H9 (cell line): ENCODE data around the gene ARHGAP26. TPM values are rescaled to one million over a fixed set of nuclear protein-coding genes. Genes with fewer than 3 reads are reported as not detected.

Experiments used
- DNase-seq: peaks from one replicate; pipeline ENCODE4 v3.0.0-alpha.2; 2017
- H2AFZ ChIP-seq: one replicate; pipeline ENCODE4 v1.6.1; 2013; ENCODE audit warnings: mild to moderate bottlenecking, low read length, control low read depth, moderate library complexity
- H2AK5ac ChIP-seq: 2 replicates; pipeline ENCODE4 v1.6.1; 2013; ENCODE audit warnings: low read length, control low read depth, mixed read lengths; ENCODE audit not compliant: insufficient read length
- H2BK120ac ChIP-seq: one replicate; pipeline ENCODE4 v1.6.1; 2013; ENCODE audit warnings: low read depth, mild to moderate bottlenecking, low read length, control low read depth, inconsistent platforms; ENCODE audit not compliant: poor library complexity, severe bottlenecking
- H2BK12ac ChIP-seq: 2 replicates; pipeline ENCODE4 v1.6.1; 2013; ENCODE audit warnings: low read length, control low read depth, mixed read lengths, low read depth; ENCODE audit not compliant: insufficient read length
- H2BK15ac ChIP-seq: 2 replicates; pipeline ENCODE4 v1.6.1; 2013; ENCODE audit warnings: low read depth, low read length, control low read depth
- H2BK20ac ChIP-seq: one replicate; pipeline ENCODE4 v1.6.1; 2013; ENCODE audit warnings: low read depth, mild to moderate bottlenecking, low read length, control low read depth, inconsistent platforms; ENCODE audit not compliant: poor library complexity, severe bottlenecking
- H2BK5ac ChIP-seq: 2 replicates; pipeline ENCODE4 v1.6.1; 2013; ENCODE audit warnings: low read length, control low read depth, mixed read lengths; ENCODE audit not compliant: insufficient read length
- H3K14ac ChIP-seq: 2 replicates; pipeline ENCODE4 v1.6.1; 2013; ENCODE audit warnings: low read length, control low read depth; ENCODE audit not compliant: insufficient read depth
- H3K18ac ChIP-seq: 2 replicates; pipeline ENCODE4 v1.6.1; 2013; ENCODE audit warnings: low read depth, mild to moderate bottlenecking, mixed read lengths, low read length, control low read depth; ENCODE audit not compliant: insufficient read length
- H3K23ac ChIP-seq: 2 replicates; pipeline ENCODE4 v1.6.1; 2013; ENCODE audit warnings: low read length, control low read depth, mixed read lengths, low read depth; ENCODE audit not compliant: insufficient read length
- H3K23me2 ChIP-seq: 2 replicates; pipeline ENCODE4 v1.6.1; 2013; ENCODE audit warnings: low read depth, mild to moderate bottlenecking, mixed read lengths, low read length, control low read depth; ENCODE audit not compliant: insufficient read length, poor library complexity, severe bottlenecking
- H3K27ac ChIP-seq: 2 replicates; pipeline ENCODE4 v1.5.1; 2013; ENCODE audit warnings: low read length, control low read depth, mixed read lengths, low read depth; ENCODE audit not compliant: insufficient read length
- H3K27me3 ChIP-seq: 2 replicates; pipeline ENCODE4 v1.6.1; 2013; ENCODE audit warnings: low read length, control low read depth, inconsistent platforms; ENCODE audit not compliant: insufficient read depth
- H3K4ac ChIP-seq: 2 replicates; pipeline ENCODE4 v1.6.1; 2013; ENCODE audit warnings: low read depth, mild to moderate bottlenecking, control low read depth, inconsistent platforms, low read length, moderate library complexity
- H3K4me1 ChIP-seq: 2 replicates; pipeline ENCODE4 v1.6.1; 2013; ENCODE audit warnings: low read length, control low read depth, inconsistent platforms; ENCODE audit not compliant: insufficient read depth
- H3K4me2 ChIP-seq: 2 replicates; pipeline ENCODE4 v1.6.1; 2013; ENCODE audit warnings: low read length, control low read depth, mixed read lengths; ENCODE audit not compliant: insufficient read length, insufficient read depth
- H3K56ac ChIP-seq: 2 replicates; pipeline ENCODE4 v1.6.1; 2013; ENCODE audit warnings: low read depth, mild to moderate bottlenecking, mixed read lengths, low read length, control low read depth; ENCODE audit not compliant: insufficient read length
- H3K79me1 ChIP-seq: 2 replicates; pipeline ENCODE4 v1.6.1; 2013; ENCODE audit warnings: low read depth, mild to moderate bottlenecking, moderate library complexity, low read length, control low read depth, inconsistent platforms; ENCODE audit not compliant: insufficient read depth, poor library complexity, severe bottlenecking
- H3K79me2 ChIP-seq: 2 replicates; pipeline ENCODE4 v1.6.1; 2013; ENCODE audit warnings: low read length, control low read depth, inconsistent platforms; ENCODE audit not compliant: insufficient read depth
- H3K9ac ChIP-seq: 2 replicates; pipeline ENCODE4 v1.6.1; 2013; ENCODE audit warnings: low read length, control low read depth, mixed read lengths; ENCODE audit not compliant: insufficient read length; ENCODE audit errors: extremely low read depth
- H3K9me3 ChIP-seq: one replicate; pipeline ENCODE4 v1.6.1; 2013; ENCODE audit warnings: low read depth, low read length, inconsistent platforms; ENCODE audit not compliant: control insufficient read depth
- H3T11ph ChIP-seq: one replicate; pipeline ENCODE4 v1.6.1; 2013; ENCODE audit warnings: mild to moderate bottlenecking, low read length, control low read depth, inconsistent platforms
- H4K20me1 ChIP-seq: one replicate; pipeline ENCODE4 v1.6.1; 2013; ENCODE audit not compliant: control insufficient read depth, insufficient read length, insufficient read depth
- H4K5ac ChIP-seq: 2 replicates; pipeline ENCODE4 v1.6.1; 2013; ENCODE audit warnings: low read depth, mild to moderate bottlenecking, mixed read lengths, low read length, control low read depth; ENCODE audit not compliant: insufficient read length
- H4K8ac ChIP-seq: replicated peaks from 2 replicates; pipeline ENCODE4 v1.6.1; 2013; ENCODE audit warnings: low read length, control low read depth, mixed read lengths, low read depth; ENCODE audit not compliant: insufficient read length
- H4K91ac ChIP-seq: 2 replicates; pipeline ENCODE4 v1.6.1; 2013; ENCODE audit warnings: low read depth, mild to moderate bottlenecking, moderate library complexity, mixed read lengths, low read length, control low read depth; ENCODE audit not compliant: insufficient read length
- H3K27ac Mint-ChIP-seq, 3 experiments: 2 replicates in 2 of 3; 3 replicates in 1 of 3; pipeline ENCODE4 v1.8.0; 2020 to 2021; ENCODE audit warnings: mixed read lengths in 3 of 3, mild to moderate bottlenecking in 1 of 3, moderate library complexity in 1 of 3
- H3K27me3 Mint-ChIP-seq: 2 replicates; pipeline ENCODE4 v1.8.0; 2021; ENCODE audit warnings: low read depth, mild to moderate bottlenecking, moderate library complexity, mixed read lengths
- H3K36me3 Mint-ChIP-seq, 3 experiments: 2 replicates in 2 of 3; 3 replicates in 1 of 3; pipeline ENCODE4 v1.8.0; 2020 to 2021; ENCODE audit warnings: low read depth in 3 of 3, mixed read lengths in 3 of 3; ENCODE audit not compliant: insufficient read depth in 1 of 3
- H3K4me1 Mint-ChIP-seq, 2 experiments: 2 replicates each; pipeline ENCODE4 v1.8.0; 2020; ENCODE audit warnings: mixed read lengths in 2 of 2
- H3K4me3 Mint-ChIP-seq, 2 experiments: 2 replicates in 1 of 2; 3 replicates in 1 of 2; pipeline ENCODE4 v1.8.0; 2020 to 2021; ENCODE audit warnings: mild to moderate bottlenecking in 2 of 2, mixed read lengths in 2 of 2, moderate library complexity in 1 of 2
- H3K9me3 Mint-ChIP-seq, 2 experiments: 2 replicates in 1 of 2; 3 replicates in 1 of 2; pipeline ENCODE4 v1.8.0; 2020; ENCODE audit warnings: mild to moderate bottlenecking in 2 of 2, mixed read lengths in 2 of 2, moderate library complexity in 1 of 2
- CTCF ChIP-seq: fragments of 200-600 bp; sonication (generic); conservative IDR thresholded peaks from 3 replicates; pipeline ENCODE4 v1.8.0; 2021; ENCODE audit warnings: antibody characterized with exemption, mild to moderate bottlenecking
- WGBS: extraction: QIAGEN DNeasy Blood & Tissue Kit; methylation state at CpG from one replicate; pipeline ENCODE4 v1.1.7; 2013; ENCODE audit warnings: missing lambda C conversion rate, low lambda C conversion rate, mixed read lengths; ENCODE audit not compliant: insufficient read length; ENCODE audit errors: extremely low coverage; 5-methylcytosine and 5-hydroxymethylcytosine counted together
- total RNA-seq: library from RNA; stranded (reverse); gene quantifications from 2 replicates; pipeline ENCODE4 v1.2.1, GENCODE V29; 2021

The ARHGAP26 gene
- total RNA-seq, 1 experiment from 2014 or later = 13.8 TPM

DNA sequence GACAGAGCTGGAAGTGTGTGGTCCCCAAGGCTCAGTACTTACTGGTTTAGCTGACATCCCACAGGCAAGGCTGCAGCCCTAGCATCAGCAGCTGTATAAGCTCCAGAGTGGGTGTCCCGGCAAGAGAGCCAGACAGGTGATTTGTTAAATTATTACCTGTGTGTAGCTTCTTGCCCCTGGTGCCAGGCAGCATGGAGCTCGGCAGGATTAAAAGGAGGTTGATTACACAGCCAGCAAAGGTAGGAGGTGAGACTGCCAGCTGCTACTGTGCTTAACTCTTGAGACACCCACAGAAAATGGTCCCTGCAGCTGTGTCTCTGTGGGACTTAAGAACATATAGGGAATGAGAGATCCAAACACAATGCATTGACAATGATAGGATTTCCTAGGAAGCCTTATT is 54.2 kb downstream of the ARHGAP26 start:
- Histone ChIP-seq H3K79me1 (no peaks in the 10 kb centered on the region), H2AFZ (no peak overlapping the region), H2BK5ac (no peak overlapping the region), H4K8ac (no peak overlapping the region), H3K9me3 (no peaks in the 10 kb centered on the region), H3K27ac (no peak overlapping the region), H2AK5ac (no peak overlapping the region), H2BK120ac (no peak overlapping the region), H2BK12ac (no peak overlapping the region), H4K5ac (no peak overlapping the region), H2BK15ac (no peak overlapping the region), H3K9ac (no peak overlapping the region), H3K23ac (no peak overlapping the region), H4K91ac (no peak overlapping the region), H3T11ph (no peak overlapping the region), H4K20me1 (no peaks in the 10 kb centered on the region), H3K23me2 (no peaks in the 10 kb centered on the region), H3K27me3 (no peaks in the 10 kb centered on the region), H3K4me1 (peaks cover 9% of the 10 kb centered on the region; the same call in 1 of the 2 replicates), H3K56ac (no peak overlapping the region), H2BK20ac (no peak overlapping the region), H3K18ac (no peak overlapping the region), H3K4me2 (no peak overlapping the region), H3K79me2 (no peaks in the 10 kb centered on the region), H3K4ac (no peak overlapping the region), H3K14ac (no peak overlapping the region)
- Mint-ChIP-seq H3K36me3 (no peaks in the 10 kb centered on the region), H3K27me3 (no peaks in the 10 kb centered on the region), H3K27ac (peak overlapping the region in 1 of 3 experiments; percentile 23; a peak in 1 of 7 replicates), H3K4me3 (no peak overlapping the region), H3K9me3 (no peaks in the 10 kb centered on the region), H3K4me1 (peaks cover 34 to 38% of the 10 kb centered on the region in 2 experiments)
- WGBS = no CpG with 5 or more reads among the region's 2 CpGs
- no peak for DNase-seq
- no peak for TF ChIP-seq CTCF
